GM12878 (cell line): ENCODE data around the gene MAP2K1. TPM values are rescaled to one million over a fixed set of nuclear protein-coding genes. Genes with fewer than 3 reads are reported as not detected.

Experiments
- ATAC-seq: fragments of 200-7000 bp; cut with Tn5 transposase; 3 replicates; pipeline ENCODE4 v1.9.1; 2020; ENCODE audit warnings: mild to moderate bottlenecking, moderate library complexity
- BruUV-seq: library from RNA; stranded (reverse); fragments of 400-500 nt; replicated peaks from 2 replicates; lab custom pipeline; 2021; lab: Mats Ljungman, UMichigan
- CTCF ChIA-PET: fragments of 300-600 bp; sonication (Branson Sonifier 250); formaldehyde crosslinking; extraction: SDS; loops from one replicate; lab custom pipeline; 2021; ENCODE audit warnings: inconsistent platforms; lab: Yijun Ruan, JAX
- POLR2A ChIA-PET: fragments of 350-600 bp; formaldehyde crosslinking; extraction: SDS; loops from one replicate; lab custom pipeline; 2021; ENCODE audit warnings: inconsistent platforms; lab: Charles Lee
- RAD21 ChIA-PET: fragments of 300-600 bp; sonication (Branson Sonifier 250); formaldehyde crosslinking; loops from one replicate; lab custom pipeline; 2023; ENCODE audit warnings: antibody characterized with exemption; ENCODE audit not compliant: unreplicated experiment; lab: Charles Lee
- SMC1A ChIA-PET: fragments of 300-600 bp; sonication (Branson Sonifier 250); formaldehyde crosslinking; loops from one replicate; lab custom pipeline; 2023; ENCODE audit not compliant: unreplicated experiment, uncharacterized antibody; lab: Charles Lee
- DNase-seq: peaks from one replicate; pipeline ENCODE4 v3.0.0-alpha.2; 2011; ENCODE audit warnings: low read depth, low spot score
- FAIRE-seq: peaks from 3 replicates; lab custom pipeline; 2011; peaks lifted over from hg19 to GRCh38; lab: Jason Lieb, UNC
- H2AFZ ChIP-seq: 2 replicates; pipeline ENCODE4 v1.6.0; 2011; ENCODE audit warnings: low read depth, low read length, control low read depth; ENCODE audit not compliant: control insufficient read depth
- H3K27ac ChIP-seq: 2 replicates; pipeline ENCODE4 v1.5.1; 2011; ENCODE audit warnings: control low read depth; ENCODE audit not compliant: control insufficient read depth, insufficient read depth
- H3K27me3 ChIP-seq, 2 experiments: replicated peaks in 1 of 2; 2 replicates each; pipeline versions ENCODE4 v1.6.0 to v1.6.1; 2011; ENCODE audit warnings: low read length in 1 of 2; ENCODE audit not compliant: control insufficient read depth in 2 of 2, insufficient read depth in 2 of 2
- H3K36me3 ChIP-seq, 2 experiments: 2 replicates each; pipeline ENCODE4 v1.5.1; 2011; ENCODE audit warnings: low read length in 1 of 2; ENCODE audit not compliant: control insufficient read depth in 2 of 2, insufficient read depth in 2 of 2
- H3K4me1 ChIP-seq: 2 replicates; pipeline ENCODE4 v1.6.1; 2011; ENCODE audit warnings: mild to moderate bottlenecking, low read length, moderate library complexity, mixed read lengths; ENCODE audit not compliant: control insufficient read depth, insufficient read depth
- H3K4me2 ChIP-seq: 2 replicates; pipeline ENCODE4 v1.6.0; 2011; ENCODE audit warnings: control low read depth; ENCODE audit not compliant: control insufficient read depth, insufficient read depth
- H3K4me3 ChIP-seq: fragments of 200-600 bp; sonication (generic); 2 replicates; pipeline ENCODE4 v1.5.1; 2016
- H3K79me2 ChIP-seq: 2 replicates; pipeline ENCODE4 v1.6.0; 2011; ENCODE audit warnings: low read length; ENCODE audit not compliant: control insufficient read depth, insufficient read depth
- H3K9ac ChIP-seq: 2 replicates; pipeline ENCODE4 v1.8.0; 2011; ENCODE audit warnings: low read length, control low read depth, mixed read lengths; ENCODE audit not compliant: control insufficient read depth, insufficient read depth
- H3K9me3 ChIP-seq: replicated peaks from 3 replicates; pipeline ENCODE4 v1.5.1; 2011; ENCODE audit warnings: mild to moderate bottlenecking, low read length; ENCODE audit not compliant: control insufficient read depth, insufficient read depth
- H4K20me1 ChIP-seq: 2 replicates; pipeline ENCODE4 v1.6.0; 2011; ENCODE audit not compliant: control insufficient read depth, insufficient read depth
- ATF7 ChIP-seq: fragments of 450-650 bp; IDR thresholded peaks from 2 replicates; pipeline ENCODE4 v1.6.1; 2016; ENCODE audit warnings: low read depth, mild to moderate bottlenecking
- BMI1 ChIP-seq: fragments of 450-650 bp; IDR thresholded peaks from 2 replicates; pipeline ENCODE4 v1.6.1; 2016; ENCODE audit warnings: mild to moderate bottlenecking, moderate library complexity, borderline replicate concordance
- CEBPB ChIP-seq, 2 experiments: fragments of 150-350 bp in 1 of 2; IDR thresholded peaks; 2 replicates each; pipeline ENCODE4 v1.6.1; 2012 to 2014; ENCODE audit warnings: low read depth in 2 of 2, low read length in 2 of 2, borderline replicate concordance in 1 of 2, inconsistent platforms in 1 of 2
- MXI1 ChIP-seq: fragments of 150-350 bp; IDR thresholded peaks from 2 replicates; pipeline ENCODE4 v1.6.1; 2011; ENCODE audit warnings: low read depth, mild to moderate bottlenecking, inconsistent platforms, low read length, improper control_type of control experiment
- RELB ChIP-seq: fragments of 450-650 bp; IDR thresholded peaks from 2 replicates; pipeline ENCODE4 v1.6.1; 2017; ENCODE audit warnings: low read depth, mild to moderate bottlenecking, moderate library complexity
- SMAD5 ChIP-seq: IDR thresholded peaks from 2 replicates; pipeline ENCODE4 v1.6.1; 2016; ENCODE audit warnings: antibody characterized with exemption, low read depth
- TAF1 ChIP-seq: IDR thresholded peaks from 2 replicates; pipeline ENCODE4 v1.6.1; 2011; ENCODE audit warnings: mild to moderate bottlenecking, low read depth, low read length, borderline replicate concordance
- ZNF274 ChIP-seq: IDR thresholded peaks from one replicate; pipeline ENCODE4 v1.8.0; 2011; ENCODE audit not compliant: insufficient read length, insufficient read depth
- WGBS: methylation state at CpG from one replicate; pipeline ENCODE4 v1.1.6; 2016; ENCODE audit warnings: low lambda C conversion rate; ENCODE audit not compliant: insufficient replicate concordance, insufficient coverage; ENCODE audit errors: missing lambda C conversion rate; 5-methylcytosine and 5-hydroxymethylcytosine counted together
- in situ Hi-C: fragments of 300-500 bp; cut with MboI; formaldehyde crosslinking; loops from 9 replicates; pipeline ENCODE4 v1.14.3; 2018; ENCODE audit warnings: mixed read lengths
- intact Hi-C: fragments of 100-400 bp; cut with micrococcal nuclease; formaldehyde crosslinking; loops from one replicate; pipeline ENCODE4 v1.14.2; 2022; ENCODE audit not compliant: unreplicated experiment
- polyA plus RNA-seq, 11 experiments: library from polyadenylated mRNA; depleted of rRNA in 4 of 11; unstranded in 6 of 11; stranded (reverse) in 5 of 11; fragments of >200 nt; fragmentation: Nextera tagmentation in 4 of 11; fragmentation: Illumina TruSeq in 1 of 11; extraction: Ambion mirVana in 4 of 11; extraction: Trizol in 1 of 11; gene quantifications; 1 replicate in 1 of 11; 2 replicates in 10 of 11; pipeline versions ENCODE4 v1.2.1 to v1.2.3, GENCODE V29; 2011 to 2016; ENCODE audit warnings: inconsistent platforms in 2 of 11, missing spikeins in 2 of 11, low read depth in 1 of 11
- total RNA-seq, 4 experiments: library from RNA; depleted of rRNA in 3 of 4; stranded (reverse); fragments of >200 nt in 3 of 4; fragmentation: Illumina TruSeq in 1 of 4; extraction: Trizol in 1 of 4; gene quantifications; 2 replicates each; pipeline versions ENCODE4 v1.2.1 to v1.2.3, GENCODE V29; 2013 to 2021
- TF ChIP-seq, protein P1 (sequence below): fragments of 450-650 bp; IDR thresholded peaks from 2 replicates; pipeline ENCODE4 v1.6.1; 2017; ENCODE audit warnings: mild to moderate bottlenecking, low read depth, inconsistent platforms; ENCODE audit not compliant: poor library complexity, severe bottlenecking
- TF ChIP-seq, protein P2 (sequence below), 3 experiments: IDR thresholded peaks in 2 of 3; conservative IDR thresholded peaks in 1 of 3; 2 replicates each; pipeline ENCODE4 v1.5.1; 2011; ENCODE audit warnings: low read depth in 3 of 3, low read length in 3 of 3, mild to moderate bottlenecking in 3 of 3, control low read depth in 2 of 3, moderate library complexity in 2 of 3, inconsistent platforms in 1 of 3, mixed read lengths in 1 of 3; ENCODE audit not compliant: control insufficient read depth in 2 of 3, insufficient read depth in 1 of 3; ENCODE audit errors: extremely low read depth in 1 of 3
- TF ChIP-seq, protein P3 (sequence below): IDR thresholded peaks from 2 replicates; pipeline ENCODE4 v1.6.1; 2012; ENCODE audit warnings: low read depth, low read length, improper control_type of control experiment
- TF ChIP-seq, protein P4 (sequence below): IDR thresholded peaks from 2 replicates; pipeline ENCODE4 v1.6.1; 2011; ENCODE audit warnings: low read depth, mild to moderate bottlenecking, low read length, moderate library complexity, borderline replicate concordance; ENCODE audit errors: extremely low read depth

The MAP2K1 gene
- total and polyA plus RNA-seq, 10 of the 15 experiments (the other 5 are each of a cell fraction or from before 2014, with no cell fraction given), result 11.2 to 112 (median 56.6) TPM

DNA sequence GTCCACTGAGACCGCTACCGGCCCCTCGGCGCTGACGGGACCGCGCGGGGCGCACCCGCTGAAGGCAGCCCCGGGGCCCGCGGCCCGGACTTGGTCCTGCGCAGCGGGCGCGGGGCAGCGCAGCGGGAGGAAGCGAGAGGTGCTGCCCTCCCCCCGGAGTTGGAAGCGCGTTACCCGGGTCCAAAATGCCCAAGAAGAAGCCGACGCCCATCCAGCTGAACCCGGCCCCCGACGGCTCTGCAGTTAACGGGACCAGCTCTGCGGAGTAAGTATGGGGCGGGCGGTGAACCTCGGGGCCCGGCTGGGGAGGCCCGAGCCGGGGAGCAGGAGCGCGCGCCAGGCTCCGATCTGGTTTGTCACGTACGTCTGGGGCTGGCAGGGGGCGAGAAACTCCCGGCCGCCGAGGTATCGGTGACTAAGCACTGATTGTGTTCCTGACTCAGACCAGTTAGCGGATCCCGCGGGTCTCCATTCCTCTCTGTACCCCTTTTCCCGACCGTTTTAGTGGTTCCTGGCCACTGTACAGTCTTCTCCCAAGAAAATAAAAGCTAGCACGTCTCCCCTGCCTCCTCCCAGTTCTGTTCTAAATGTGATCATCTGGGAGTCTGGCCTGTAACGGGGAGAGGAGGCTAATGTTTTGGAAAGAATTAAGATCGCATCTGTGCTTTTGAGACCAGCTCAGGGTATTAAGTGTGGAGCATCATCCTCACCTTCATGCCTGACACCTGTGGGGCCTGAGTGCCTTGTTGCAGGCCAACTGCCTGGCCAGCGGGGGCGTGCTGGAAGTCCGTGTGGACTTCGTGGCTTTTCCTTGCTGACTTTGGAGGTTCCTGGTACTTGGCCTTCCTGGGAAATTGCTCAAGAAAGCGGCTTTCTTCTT is 691 bp downstream of the MAP2K1 start (continued):
- TF ChIP-seq SMAD5 (no peak), BMI1 (no peak)

- ATAC-seq, result no peak
- Histone ChIP-seq H3K36me3 (no peaks in the 10 kb centered on the region), H2AFZ (no peak overlapping the region), H3K4me3 (peak overlapping the region; percentile 100), H3K79me2 (peaks cover 72% of the 10 kb centered on the region), H3K27me3 (no peaks in the 10 kb centered on the region), H3K9me3 (no peaks in the 10 kb centered on the region), H4K20me1 (no peaks in the 10 kb centered on the region), H3K4me2 (peak overlapping the region; percentile 50), H3K4me1 (peaks cover 17% of the 10 kb centered on the region; the same call in 1 of the 2 replicates), H3K27ac (peak overlapping the region; percentile 73), H3K9ac (peak overlapping the region; percentile 84)
- RAD21 ChIA-PET, result interaction anchor here (0.6 to 7.6 kb wide), 13 partner anchors 15 to 467 kb away, joined by 3 to 119 read pairs (median 5); partner anchors contain the start of genes RPL4, SNAPC5, TIPIN and ZWILCH
- 6% methylated on average over 3 of the region's 3 CpGs for WGBS
- DNase-seq, result no peak
- intact Hi-C loops, result no loop called here
- TF ChIP-seq, protein P1, sequence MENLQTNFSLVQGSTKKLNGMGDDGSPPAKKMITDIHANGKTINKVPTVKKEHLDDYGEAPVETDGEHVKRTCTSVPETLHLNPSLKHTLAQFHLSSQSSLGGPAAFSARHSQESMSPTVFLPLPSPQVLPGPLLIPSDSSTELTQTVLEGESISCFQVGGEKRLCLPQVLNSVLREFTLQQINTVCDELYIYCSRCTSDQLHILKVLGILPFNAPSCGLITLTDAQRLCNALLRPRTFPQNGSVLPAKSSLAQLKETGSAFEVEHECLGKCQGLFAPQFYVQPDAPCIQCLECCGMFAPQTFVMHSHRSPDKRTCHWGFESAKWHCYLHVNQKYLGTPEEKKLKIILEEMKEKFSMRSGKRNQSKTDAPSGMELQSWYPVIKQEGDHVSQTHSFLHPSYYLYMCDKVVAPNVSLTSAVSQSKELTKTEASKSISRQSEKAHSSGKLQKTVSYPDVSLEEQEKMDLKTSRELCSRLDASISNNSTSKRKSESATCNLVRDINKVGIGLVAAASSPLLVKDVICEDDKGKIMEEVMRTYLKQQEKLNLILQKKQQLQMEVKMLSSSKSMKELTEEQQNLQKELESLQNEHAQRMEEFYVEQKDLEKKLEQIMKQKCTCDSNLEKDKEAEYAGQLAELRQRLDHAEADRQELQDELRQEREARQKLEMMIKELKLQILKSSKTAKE, result no peak
- TF ChIP-seq TAF1, result no peak
- TF ChIP-seq ZNF274, result no peak
- TF ChIP-seq, protein P2, sequence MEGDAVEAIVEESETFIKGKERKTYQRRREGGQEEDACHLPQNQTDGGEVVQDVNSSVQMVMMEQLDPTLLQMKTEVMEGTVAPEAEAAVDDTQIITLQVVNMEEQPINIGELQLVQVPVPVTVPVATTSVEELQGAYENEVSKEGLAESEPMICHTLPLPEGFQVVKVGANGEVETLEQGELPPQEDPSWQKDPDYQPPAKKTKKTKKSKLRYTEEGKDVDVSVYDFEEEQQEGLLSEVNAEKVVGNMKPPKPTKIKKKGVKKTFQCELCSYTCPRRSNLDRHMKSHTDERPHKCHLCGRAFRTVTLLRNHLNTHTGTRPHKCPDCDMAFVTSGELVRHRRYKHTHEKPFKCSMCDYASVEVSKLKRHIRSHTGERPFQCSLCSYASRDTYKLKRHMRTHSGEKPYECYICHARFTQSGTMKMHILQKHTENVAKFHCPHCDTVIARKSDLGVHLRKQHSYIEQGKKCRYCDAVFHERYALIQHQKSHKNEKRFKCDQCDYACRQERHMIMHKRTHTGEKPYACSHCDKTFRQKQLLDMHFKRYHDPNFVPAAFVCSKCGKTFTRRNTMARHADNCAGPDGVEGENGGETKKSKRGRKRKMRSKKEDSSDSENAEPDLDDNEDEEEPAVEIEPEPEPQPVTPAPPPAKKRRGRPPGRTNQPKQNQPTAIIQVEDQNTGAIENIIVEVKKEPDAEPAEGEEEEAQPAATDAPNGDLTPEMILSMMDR (IDR thresholded peaks at IDR 0.05 in 2 of 3, conservative IDR thresholded peaks at IDR 0.05 in 1 of 3; ENCODE audit: control insufficient read depth in 2 of 3, extremely low read depth in 1 of 3, insufficient read depth in 1 of 3, low read depth in 3 of 3, low read length in 3 of 3), result no peak
- no peak for TF ChIP-seq ATF7
- TF ChIP-seq RELB, result no peak
- TF ChIP-seq CEBPB (IDR thresholded peaks at IDR 0.05; ENCODE audit: borderline replicate concordance in 1 of 2, low read depth in 2 of 2, low read length in 2 of 2), result no peak
- TF ChIP-seq, protein P3, sequence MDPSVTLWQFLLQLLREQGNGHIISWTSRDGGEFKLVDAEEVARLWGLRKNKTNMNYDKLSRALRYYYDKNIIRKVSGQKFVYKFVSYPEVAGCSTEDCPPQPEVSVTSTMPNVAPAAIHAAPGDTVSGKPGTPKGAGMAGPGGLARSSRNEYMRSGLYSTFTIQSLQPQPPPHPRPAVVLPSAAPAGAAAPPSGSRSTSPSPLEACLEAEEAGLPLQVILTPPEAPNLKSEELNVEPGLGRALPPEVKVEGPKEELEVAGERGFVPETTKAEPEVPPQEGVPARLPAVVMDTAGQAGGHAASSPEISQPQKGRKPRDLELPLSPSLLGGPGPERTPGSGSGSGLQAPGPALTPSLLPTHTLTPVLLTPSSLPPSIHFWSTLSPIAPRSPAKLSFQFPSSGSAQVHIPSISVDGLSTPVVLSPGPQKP, result no peak
- TF ChIP-seq, protein P4, sequence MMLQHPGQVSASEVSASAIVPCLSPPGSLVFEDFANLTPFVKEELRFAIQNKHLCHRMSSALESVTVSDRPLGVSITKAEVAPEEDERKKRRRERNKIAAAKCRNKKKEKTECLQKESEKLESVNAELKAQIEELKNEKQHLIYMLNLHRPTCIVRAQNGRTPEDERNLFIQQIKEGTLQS, result no peak
- TF ChIP-seq MXI1, result no peak
- FAIRE-seq, result no peak
- in situ Hi-C loops, result no loop called here
- BruUV-seq, result no TSS peak
- POLR2A ChIA-PET, result interaction anchor here (0.6 to 9.7 kb wide), 17 partner anchors 14 to 110 kb away, joined by 3 to 120 read pairs (median 5); partner anchors contain the start of gene SNAPC5
- CTCF ChIA-PET, result interaction anchor here (0.7 to 5.5 kb wide), 18 partner anchors 13 to 117 kb away, joined by 3 to 90 read pairs (median 4); partner anchors contain the start of genes RPL4, SNAPC5, TIPIN and ZWILCH
- SMC1A ChIA-PET, result interaction anchor here (0.9 to 5.0 kb wide), 22 partner anchors 14 to 111 kb away, joined by 3 to 71 read pairs (median 3); partner anchors contain the start of genes SNAPC5 and TIPIN
Measured at GRCh38 chr15:66388043-66388363, 1.3 kb downstream of the MAP2K1 start.
